ENCODE results near the gene SLC25A40.
A peak's percentile ranks its signal among the peaks of the same experiment; 100 is the strongest.
"Not testable (repeated sequence)": the region's sequence is repeated elsewhere in the genome, so short reads cannot be mapped to it uniquely, and the experiment has no call there.

The SLC25A40 gene

GRCh38 chr7:87876040-87876868, at the start of gene SLC25A40, which contains the start of gene DBF4:
Gene SLC25A40 (minus strand): TSS chr7:87876360. CDS start chr7:87858727, 17,633 bp downstream.
Gene DBF4 (plus strand): TSS chr7:87876493. CDS start chr7:87876733, 240 bp downstream.
- DNase-seq (ENCODE audit: low spot score): peak; percentile 77

DNA sequence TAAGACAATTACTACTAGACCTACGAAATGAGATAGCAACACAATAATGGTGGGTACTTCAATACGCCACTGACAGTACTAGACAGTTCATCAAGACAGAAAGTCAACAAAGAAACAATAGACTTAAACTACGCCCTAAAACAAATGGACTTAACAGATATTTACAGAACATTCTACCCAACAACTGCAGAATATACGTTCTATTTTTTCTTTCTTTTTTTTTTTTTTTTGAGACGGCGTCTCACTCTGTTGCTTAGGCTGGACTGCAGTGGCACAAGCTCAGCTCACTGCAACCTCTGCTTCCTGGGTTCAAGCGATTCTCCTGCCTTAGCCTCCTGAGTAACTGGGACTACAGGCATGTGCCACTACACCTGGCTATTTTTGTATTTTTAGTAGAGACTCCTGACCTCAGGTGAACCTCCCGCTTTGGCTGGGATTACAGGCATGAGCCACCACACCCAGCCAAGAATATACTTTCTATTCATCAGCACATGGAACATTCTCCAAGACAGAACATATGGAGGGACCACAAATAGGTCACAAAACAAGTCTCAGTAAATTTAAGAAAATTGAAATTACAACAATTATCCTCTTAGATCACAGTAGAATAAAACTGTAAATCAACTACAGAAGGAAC, 46.7 kb upstream of the SLC25A40 start:
- DNase-seq (ENCODE audit: low spot score): not testable (repeated sequence)

- no peak for DNase-seq (ENCODE audit: low spot score)
Measured at GRCh38 chr7:87920578-87920977, 44.4 kb upstream of the SLC25A40 start.

- DNase-seq (ENCODE audit: low spot score): no peak
Measured at GRCh38 chr7:87919875-87920274, 43.7 kb upstream of the SLC25A40 start.

- no peak for DNase-seq (ENCODE audit: low spot score)
Measured at GRCh38 chr7:87918740-87919139, 42.6 kb upstream of the SLC25A40 start.

- DNase-seq (ENCODE audit: low spot score): no peak
Measured at GRCh38 chr7:87912121-87912520, 36.0 kb upstream of the SLC25A40 start.

DNA sequence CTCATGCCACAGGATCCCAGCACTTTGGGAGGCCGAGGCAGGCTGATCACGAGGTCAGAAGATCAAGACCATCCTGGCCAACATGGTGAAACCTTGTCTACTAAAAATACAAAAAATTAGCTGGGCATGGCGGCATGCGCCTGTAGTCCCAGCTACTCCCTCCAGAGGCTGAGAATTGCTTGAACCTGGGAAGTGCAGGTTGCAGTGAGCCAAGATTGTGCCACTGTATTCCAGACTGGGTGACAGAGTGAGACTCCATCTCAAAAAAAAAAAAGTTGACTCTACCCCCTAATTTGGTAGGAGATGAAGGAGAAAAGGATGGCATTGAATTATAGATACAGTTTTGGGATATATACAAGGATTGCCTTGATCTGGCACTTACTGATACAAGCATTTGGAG, 32.7 kb upstream of the SLC25A40 start:
- DNase-seq (ENCODE audit: low spot score): not testable (repeated sequence)

GRCh38 chr7:87907136-87907906, 31.2 kb upstream of the SLC25A40 start:
- DNase-seq (ENCODE audit: low spot score): not testable (repeated sequence)

- DNase-seq (ENCODE audit: low spot score): no peak
Measured at GRCh38 chr7:87899255-87899654, 23.1 kb upstream of the SLC25A40 start.

DNA sequence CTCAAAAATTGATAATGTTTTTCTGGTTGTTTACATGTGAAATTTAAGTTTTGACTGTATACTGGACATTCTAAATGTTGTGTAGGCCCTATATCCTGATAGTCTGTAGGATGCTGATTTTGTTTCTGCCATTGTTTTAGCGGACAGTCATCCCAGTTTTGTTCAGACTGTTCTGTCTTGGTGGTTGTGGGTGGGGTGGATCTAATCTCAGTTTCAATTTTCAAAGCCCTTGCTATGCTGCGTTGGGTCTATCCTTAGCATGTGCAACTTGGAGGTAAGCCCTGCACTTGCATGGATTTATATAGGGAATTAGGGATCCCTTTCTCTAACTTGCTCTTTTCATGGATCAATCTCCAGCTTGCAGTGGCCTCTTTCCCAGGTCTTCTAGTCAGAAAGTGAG, 19.2 kb upstream of the SLC25A40 start:
- DNase-seq (ENCODE audit: low spot score): no peak

DNA sequence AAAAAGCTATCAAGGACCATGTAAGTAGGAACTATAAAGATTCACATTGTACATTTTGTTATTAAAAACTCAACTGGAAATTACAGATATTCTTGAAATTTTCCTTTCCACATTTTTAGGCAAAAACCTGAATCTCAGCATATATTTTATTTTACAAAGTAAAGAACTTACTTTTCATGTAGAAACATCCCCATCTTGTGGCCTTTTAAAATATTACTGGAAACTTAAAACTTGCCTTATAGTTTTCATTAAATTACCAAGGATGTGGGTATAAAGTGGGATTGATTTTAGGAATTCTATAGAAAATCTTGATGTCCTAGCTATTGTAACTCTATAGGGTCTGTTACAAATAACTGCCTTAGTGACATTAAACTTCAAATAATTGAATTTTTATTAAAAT, 10.7 kb upstream of the SLC25A40 start:
- DNase-seq (ENCODE audit: low spot score): no peak

- DNase-seq (ENCODE audit: low spot score): no peak
Measured at GRCh38 chr7:87885018-87885417, 8.9 kb upstream of the SLC25A40 start.

GRCh38 chr7:87882151-87882937, 6.2 kb upstream of the SLC25A40 start:
- DNase-seq (ENCODE audit: low spot score): no peak

GRCh38 chr7:87878208-87878735, 2.1 kb upstream of the SLC25A40 start:
- DNase-seq (ENCODE audit: low spot score): no peak

GRCh38 chr7:87877366-87878040, 1.3 kb upstream of the SLC25A40 start:
- DNase-seq (ENCODE audit: low spot score): no peak

GRCh38 chr7:87876869-87877234, 692 bp upstream of the SLC25A40 start:
- DNase-seq (ENCODE audit: low spot score): peak; percentile 24

DNA sequence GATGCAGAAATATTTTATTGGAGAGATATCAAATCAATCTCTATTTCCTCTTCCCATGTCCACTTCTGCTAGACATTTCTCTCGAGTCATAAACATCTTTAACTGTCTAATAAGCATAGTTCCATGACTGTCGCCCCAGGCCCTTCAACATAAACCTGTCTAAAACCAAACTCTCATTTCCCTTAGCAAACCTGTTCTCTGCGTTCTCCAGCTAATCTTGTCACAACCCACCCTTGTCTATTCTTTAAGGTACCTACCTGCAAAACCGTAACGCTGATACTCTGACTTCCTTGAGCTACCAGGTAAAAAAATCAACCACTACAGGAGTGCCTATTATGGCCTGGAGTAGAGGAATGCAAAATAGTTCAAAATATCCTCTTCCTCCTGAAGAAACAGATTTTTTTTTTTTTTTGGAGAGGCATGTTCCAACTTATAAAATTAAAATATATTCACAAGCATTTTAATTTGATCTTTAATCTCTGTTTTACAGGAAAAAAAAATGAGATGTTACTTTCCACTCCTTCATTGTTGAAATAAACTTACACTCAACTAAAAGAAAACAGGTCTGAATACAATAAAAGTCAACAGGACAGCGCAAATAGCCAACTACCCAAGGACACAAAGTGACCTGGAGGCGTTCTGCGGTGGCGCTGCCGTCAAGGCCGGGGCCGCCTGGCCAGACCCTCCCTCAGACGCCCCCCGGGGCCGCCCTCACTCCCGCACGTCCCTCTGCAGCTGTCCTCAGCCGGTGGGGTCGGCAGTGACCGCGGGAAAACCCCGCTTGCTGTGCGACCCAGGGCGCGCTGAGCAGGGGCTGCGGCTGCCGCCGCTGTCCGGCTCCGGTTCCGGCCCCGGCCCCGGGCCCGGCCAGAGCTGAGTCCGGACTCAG, 765 bp downstream of the SLC25A40 start:
- DNase-seq (ENCODE audit: low spot score): peak; percentile 19

- DNase-seq (ENCODE audit: low spot score): no peak
Measured at GRCh38 chr7:87874066-87874465, 2.1 kb downstream of the SLC25A40 start.

GRCh38 chr7:87873328-87873727, 2.8 kb downstream of the SLC25A40 start:
- DNase-seq (ENCODE audit: low spot score): not testable (repeated sequence)

- DNase-seq (ENCODE audit: low spot score): no peak
Measured at GRCh38 chr7:87872346-87872745, 3.8 kb downstream of the SLC25A40 start.
